Measurements from ENCODE around the gene PLEKHG2. TPM values are rescaled to one million over a fixed set of nuclear protein-coding genes. Genes with fewer than 3 reads are reported as not detected.
A peak's percentile ranks its signal among the peaks of the same experiment; 100 is the strongest.

Gene PLEKHG2
- total RNA-seq, 1 experiment from 2014 or later = 19.6 TPM

DNA sequence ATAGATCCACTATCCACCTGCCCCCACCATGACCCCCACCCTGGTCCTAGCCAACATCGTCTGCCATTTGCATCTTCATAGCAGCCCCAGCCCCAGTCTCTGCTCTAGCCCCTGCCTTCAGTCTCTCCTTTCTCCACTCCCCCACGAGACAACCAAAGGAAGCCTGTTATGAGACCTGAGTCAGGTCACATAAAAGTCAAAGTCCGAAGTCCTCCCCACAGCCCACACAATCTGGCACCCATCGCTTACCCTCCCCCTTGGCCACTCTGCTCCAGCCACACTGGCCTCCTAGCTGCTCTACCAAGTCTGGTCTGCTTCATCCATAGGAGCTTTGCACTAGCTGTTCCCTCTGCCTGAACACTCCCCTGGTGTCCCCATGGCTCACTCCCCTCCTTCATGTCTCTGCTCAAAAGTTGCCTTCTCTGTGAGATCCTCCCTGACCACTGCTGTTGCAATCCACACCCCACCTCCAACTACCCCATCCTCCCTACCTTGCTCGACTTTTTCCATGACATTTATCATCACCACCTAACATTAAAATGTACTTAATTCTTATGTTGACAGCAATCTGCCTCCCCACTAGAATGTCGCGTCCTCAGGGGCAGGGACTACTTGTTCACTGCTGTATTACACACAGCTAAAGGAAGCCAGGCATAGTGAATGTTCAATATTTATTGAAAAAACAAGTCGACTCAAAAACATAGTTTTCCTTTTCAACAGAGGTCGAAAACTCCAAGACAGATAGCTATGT, 1.2 kb upstream of the PLEKHG2 start:
- Mint-ChIP-seq H3K9me3 (ENCODE audit: unreplicated experiment) (no peaks in the 10 kb centered on the region), H3K4me1 (ENCODE audit: insufficient read depth, unreplicated experiment) (peaks cover 29% of the 10 kb centered on the region), H3K36me3 (ENCODE audit: insufficient read depth, unreplicated experiment) (peaks cover 62% of the 10 kb centered on the region), H3K4me3 (ENCODE audit: unreplicated experiment) (peak overlapping the region; percentile 94), H3K27me3 (ENCODE audit: insufficient read depth, unreplicated experiment) (no peaks in the 10 kb centered on the region), H3K27ac (ENCODE audit: low read depth, unreplicated experiment) (peak overlapping the region; percentile 92)
- TF ChIP-seq, protein P1, sequence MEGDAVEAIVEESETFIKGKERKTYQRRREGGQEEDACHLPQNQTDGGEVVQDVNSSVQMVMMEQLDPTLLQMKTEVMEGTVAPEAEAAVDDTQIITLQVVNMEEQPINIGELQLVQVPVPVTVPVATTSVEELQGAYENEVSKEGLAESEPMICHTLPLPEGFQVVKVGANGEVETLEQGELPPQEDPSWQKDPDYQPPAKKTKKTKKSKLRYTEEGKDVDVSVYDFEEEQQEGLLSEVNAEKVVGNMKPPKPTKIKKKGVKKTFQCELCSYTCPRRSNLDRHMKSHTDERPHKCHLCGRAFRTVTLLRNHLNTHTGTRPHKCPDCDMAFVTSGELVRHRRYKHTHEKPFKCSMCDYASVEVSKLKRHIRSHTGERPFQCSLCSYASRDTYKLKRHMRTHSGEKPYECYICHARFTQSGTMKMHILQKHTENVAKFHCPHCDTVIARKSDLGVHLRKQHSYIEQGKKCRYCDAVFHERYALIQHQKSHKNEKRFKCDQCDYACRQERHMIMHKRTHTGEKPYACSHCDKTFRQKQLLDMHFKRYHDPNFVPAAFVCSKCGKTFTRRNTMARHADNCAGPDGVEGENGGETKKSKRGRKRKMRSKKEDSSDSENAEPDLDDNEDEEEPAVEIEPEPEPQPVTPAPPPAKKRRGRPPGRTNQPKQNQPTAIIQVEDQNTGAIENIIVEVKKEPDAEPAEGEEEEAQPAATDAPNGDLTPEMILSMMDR (IDR thresholded peaks at IDR 0.05; ENCODE audit: unreplicated experiment) = no peak
- CTCF ChIA-PET = interaction anchor here (0.6 to 1.9 kb wide), 16 partner anchors 8 to 1046 kb away, joined by 3 to 80 read pairs (median 5); partner anchors contain the start of genes MED29, PAF1 and RPS16
- peak; percentile 67 for DNase-seq (ENCODE audit: unreplicated experiment)
- POLR2A ChIA-PET = interaction anchor here (0.6 to 2.2 kb wide), 17 partner anchors 9 to 299 kb away, joined by 3 to 110 read pairs (median 5); partner anchors contain the start of genes EID2B, MED29, PAF1 and RPS16
- intact Hi-C loops (cut with micrococcal nuclease) = loop anchor here (1.0 kb wide), 3 partner anchors 14 to 289 kb away; no protein-coding TSS in a partner anchor
- BruUV-seq (replicated peaks) = no TSS peak

DNA sequence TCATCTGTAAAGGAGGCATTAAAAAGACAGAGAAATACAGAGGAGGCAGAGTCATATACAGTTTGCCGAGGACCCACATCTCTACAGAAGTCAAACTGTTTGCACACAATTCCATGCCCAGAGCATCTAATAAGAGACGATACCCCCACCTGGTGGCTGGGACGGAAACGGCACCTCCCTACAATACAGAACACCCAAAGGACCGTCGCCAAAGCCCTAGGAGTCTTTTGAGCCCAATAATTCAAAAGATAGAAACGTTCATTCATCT, 703 bp upstream of the PLEKHG2 start:
- BruUV-seq (replicated peaks) = no TSS peak
- TF ChIP-seq, protein P1 (IDR thresholded peaks at IDR 0.05; ENCODE audit: unreplicated experiment) = peak; percentile 76
- DNase-seq (ENCODE audit: unreplicated experiment) = peak; percentile 97
- peak overlapping the region; percentile 92 for H3K27ac Mint-ChIP-seq (ENCODE audit: low read depth, unreplicated experiment)
- no peaks in the 10 kb centered on the region for H3K9me3 Mint-ChIP-seq (ENCODE audit: unreplicated experiment)
- intact Hi-C loops (cut with micrococcal nuclease) = loop anchor here (1.0 to 2.0 kb wide), 7 partner anchors 9 to 299 kb away; no protein-coding TSS in a partner anchor
- no peaks in the 10 kb centered on the region for H3K27me3 Mint-ChIP-seq (ENCODE audit: insufficient read depth, unreplicated experiment)
- H3K4me1 Mint-ChIP-seq (ENCODE audit: insufficient read depth, unreplicated experiment) = peaks cover 26% of the 10 kb centered on the region
- peak overlapping the region; percentile 94 for H3K4me3 Mint-ChIP-seq (ENCODE audit: unreplicated experiment)
- POLR2A ChIA-PET = interaction anchor here (0.6 to 2.2 kb wide), 18 partner anchors 9 to 300 kb away, joined by 3 to 110 read pairs (median 4); partner anchors contain the start of genes EID2B, MED29, PAF1 and RPS16
- H3K36me3 Mint-ChIP-seq (ENCODE audit: insufficient read depth, unreplicated experiment) = peaks cover 57% of the 10 kb centered on the region
- CTCF ChIA-PET = interaction anchor here (0.6 to 1.9 kb wide), 18 partner anchors 9 to 384 kb away, joined by 3 to 80 read pairs (median 5); partner anchors contain the start of genes IFNL1, MED29, PAF1 and RPS16

DNA sequence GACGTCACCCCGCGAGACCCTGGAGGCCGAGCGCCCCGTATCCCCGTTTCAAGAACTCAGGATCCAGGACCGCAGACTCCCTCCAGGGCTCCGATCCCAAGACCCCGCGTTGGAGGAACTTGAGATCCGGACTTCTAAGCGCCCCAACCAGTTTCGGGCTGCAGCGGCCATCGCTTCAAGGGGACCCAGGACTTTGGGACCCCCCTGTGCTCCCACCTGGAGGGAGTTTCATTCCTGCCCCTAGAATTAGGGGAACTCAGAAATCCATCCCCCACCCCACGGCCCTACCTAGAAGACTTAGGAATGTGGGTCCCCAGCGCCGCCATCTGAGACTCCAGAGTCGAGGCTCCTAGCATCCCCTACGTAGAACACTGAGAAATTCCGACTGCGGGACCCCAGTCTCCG, 400 bp downstream of the PLEKHG2 start:
- Mint-ChIP-seq H3K4me3 (ENCODE audit: unreplicated experiment) (peak overlapping the region; percentile 94), H3K27ac (ENCODE audit: low read depth, unreplicated experiment) (peak overlapping the region; percentile 92), H3K4me1 (ENCODE audit: insufficient read depth, unreplicated experiment) (peaks cover 26% of the 10 kb centered on the region), H3K9me3 (ENCODE audit: unreplicated experiment) (no peaks in the 10 kb centered on the region), H3K27me3 (ENCODE audit: insufficient read depth, unreplicated experiment) (no peaks in the 10 kb centered on the region), H3K36me3 (ENCODE audit: insufficient read depth, unreplicated experiment) (peaks cover 46% of the 10 kb centered on the region)
- BruUV-seq (replicated peaks) = no TSS peak
- ChIA-PET CTCF (interaction anchor here (1.2 to 1.7 kb wide), 2 partner anchors 15 to 19 kb away, joined by 6 read pairs; no protein-coding TSS in a partner anchor), POLR2A (interaction anchor here (1.1 to 2.2 kb wide), 7 partner anchors 8 to 23 kb away, joined by 4 to 110 read pairs (median 20); partner anchors contain the start of gene RPS16)
- TF ChIP-seq, protein P1 (IDR thresholded peaks at IDR 0.05; ENCODE audit: unreplicated experiment) = no peak
- DNase-seq (ENCODE audit: unreplicated experiment) = no peak
- intact Hi-C loops (cut with micrococcal nuclease) = loop anchor here (1.0 to 2.0 kb wide), 4 partner anchors 11 to 300 kb away; no protein-coding TSS in a partner anchor

DNA sequence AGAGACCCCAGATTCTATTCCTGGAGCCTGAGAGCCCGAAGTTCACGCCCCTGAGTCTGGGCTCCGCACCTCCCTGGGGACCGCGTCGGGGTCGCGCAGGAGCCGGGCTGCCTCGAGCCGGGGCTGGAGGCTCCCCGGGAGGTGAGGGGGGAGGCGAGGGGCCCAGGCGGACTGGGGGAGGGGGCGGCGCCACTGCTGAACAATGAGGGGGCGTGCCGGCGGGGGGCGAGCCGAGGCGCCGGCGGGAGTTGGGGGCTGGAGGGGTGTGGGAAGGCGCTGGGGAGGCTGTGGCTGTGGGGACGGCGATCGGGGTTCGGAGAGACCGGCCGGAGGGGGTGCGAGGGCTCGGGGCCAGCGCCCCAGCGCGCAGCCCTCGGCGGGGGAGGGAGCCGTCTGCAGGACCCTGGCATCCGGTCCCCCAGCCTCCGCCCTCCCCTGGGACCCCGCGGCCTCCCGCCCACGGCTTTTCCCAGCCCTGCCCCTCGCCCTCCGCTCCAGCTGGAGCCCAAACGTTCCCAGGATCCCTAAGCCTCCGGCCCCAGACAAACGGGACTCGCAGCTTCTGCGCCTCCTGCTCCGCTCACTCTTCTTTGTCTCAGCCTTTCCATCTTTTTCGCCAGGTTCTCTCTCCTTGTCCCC, 922 bp downstream of the PLEKHG2 start:
- intact Hi-C loops (cut with micrococcal nuclease) = loop anchor here (2.0 kb wide), 1 partner anchor 301 kb away; no protein-coding TSS in a partner anchor
- peak overlapping the region; percentile 94 for H3K4me3 Mint-ChIP-seq (ENCODE audit: unreplicated experiment)
- peaks cover 26% of the 10 kb centered on the region for H3K4me1 Mint-ChIP-seq (ENCODE audit: insufficient read depth, unreplicated experiment)
- DNase-seq (ENCODE audit: unreplicated experiment) = no peak
- no TSS peak for BruUV-seq (replicated peaks)
- no peaks in the 10 kb centered on the region for H3K27me3 Mint-ChIP-seq (ENCODE audit: insufficient read depth, unreplicated experiment)
- H3K36me3 Mint-ChIP-seq (ENCODE audit: insufficient read depth, unreplicated experiment) = peaks cover 41% of the 10 kb centered on the region
- ChIA-PET POLR2A (interaction anchor here (0.6 to 2.1 kb wide), 2 partner anchors 15 to 22 kb away, joined by 3 to 11 read pairs; partner anchors contain the start of gene RPS16), CTCF (interaction anchor here (0.5 to 1.5 kb wide), 3 partner anchors 10 to 20 kb away, joined by 3 to 4 read pairs (median 4); no protein-coding TSS in a partner anchor)
- TF ChIP-seq, protein P1 (IDR thresholded peaks at IDR 0.05; ENCODE audit: unreplicated experiment) = no peak
- H3K9me3 Mint-ChIP-seq (ENCODE audit: unreplicated experiment) = no peaks in the 10 kb centered on the region
- H3K27ac Mint-ChIP-seq (ENCODE audit: low read depth, unreplicated experiment) = peak overlapping the region; percentile 92

Measured in MCF 10A (cell line).